Liver (tissue), 9 donors: Measurements from ENCODE around the gene FAM204A. TPM values are rescaled to one million over a fixed set of nuclear protein-coding genes. Genes with fewer than 3 reads are reported as not detected.

ENCODE experiments used
- DNase-seq: peaks from one replicate; pipeline ENCODE4 v3.0.0-alpha.2; 2017; ENCODE audit warnings: low spot score
- H3K27ac ChIP-seq, 2 donors: one replicate each; pipeline ENCODE4 v1.7.0; 2013; ENCODE audit warnings: inconsistent platforms in 2 of 2, low read length in 2 of 2, control low read depth in 1 of 2, low read depth in 1 of 2, mild to moderate bottlenecking in 1 of 2
- H3K27me3 ChIP-seq, 4 donors: one replicate each; pipeline versions ENCODE4 v1.6.1 to v1.7.0; 2013; ENCODE audit warnings: low read length in 3 of 4, inconsistent platforms in 1 of 4, mild to moderate bottlenecking in 1 of 4, moderate library complexity in 1 of 4; ENCODE audit not compliant: control insufficient read depth in 4 of 4, insufficient read depth in 4 of 4
- H3K36me3 ChIP-seq, 4 donors: one replicate each; pipeline versions ENCODE4 v1.6.1 to v1.7.0; 2013; ENCODE audit warnings: low read length in 3 of 4, mild to moderate bottlenecking in 3 of 4, low read depth in 1 of 4, moderate library complexity in 1 of 4; ENCODE audit not compliant: control insufficient read depth in 4 of 4, insufficient read depth in 3 of 4
- H3K4me1 ChIP-seq, 4 donors: one replicate each; pipeline versions ENCODE4 v1.6.1 to v1.7.0; 2013; ENCODE audit warnings: low read length in 3 of 4, mild to moderate bottlenecking in 3 of 4, moderate library complexity in 1 of 4; ENCODE audit not compliant: control insufficient read depth in 4 of 4, insufficient read depth in 4 of 4
- H3K4me3 ChIP-seq, 3 donors: one replicate each; pipeline versions ENCODE4 v1.6.1 to v1.7.0; 2013; ENCODE audit warnings: low read length in 3 of 3, control low read depth in 1 of 3, low read depth in 1 of 3, mild to moderate bottlenecking in 1 of 3
- H3K9ac ChIP-seq, 2 donors: one replicate each; pipeline ENCODE4 v1.7.0; 2013; ENCODE audit warnings: low read length in 2 of 2, mild to moderate bottlenecking in 2 of 2, moderate library complexity in 2 of 2, control low read depth in 1 of 2, low read depth in 1 of 2
- H3K9me3 ChIP-seq, 4 donors: one replicate each; pipeline versions ENCODE4 v1.6.1 to v1.7.0; 2013; ENCODE audit warnings: low read length in 3 of 4; ENCODE audit not compliant: control insufficient read depth in 4 of 4
- EGR1 ChIP-seq, 2 donors: IDR thresholded peaks; 2 replicates each; pipeline ENCODE4 v1.6.1; 2016 to 2018; ENCODE audit warnings: antibody characterized with exemption in 2 of 2, low read depth in 2 of 2
- FOXA1 ChIP-seq: IDR thresholded peaks from 2 replicates; pipeline ENCODE4 v1.6.1; 2016; ENCODE audit warnings: antibody characterized with exemption
- HNF4A ChIP-seq, 2 donors: conservative IDR thresholded peaks; 2 replicates each; pipeline ENCODE4 v1.6.1; 2016; ENCODE audit warnings: antibody characterized with exemption in 2 of 2, mild to moderate bottlenecking in 2 of 2
- HNF4G ChIP-seq: IDR thresholded peaks from 2 replicates; pipeline ENCODE4 v1.6.1; 2016; ENCODE audit warnings: antibody characterized with exemption
- JUND ChIP-seq, 2 donors: IDR thresholded peaks; 2 replicates each; pipeline ENCODE4 v1.6.1; 2016; ENCODE audit warnings: antibody characterized with exemption in 2 of 2
- NR2F2 ChIP-seq: IDR thresholded peaks from 2 replicates; pipeline ENCODE4 v1.6.1; 2016; ENCODE audit warnings: antibody characterized with exemption
- RXRA ChIP-seq, 2 donors: IDR thresholded peaks; 2 replicates each; pipeline ENCODE4 v1.6.1; 2017 to 2018; ENCODE audit warnings: antibody characterized with exemption in 2 of 2, mild to moderate bottlenecking in 1 of 2
- SP1 ChIP-seq: IDR thresholded peaks from 2 replicates; pipeline ENCODE4 v1.6.1; 2018; ENCODE audit warnings: antibody characterized with exemption, mild to moderate bottlenecking
- TAF1 ChIP-seq: conservative IDR thresholded peaks from 2 replicates; pipeline ENCODE4 v1.6.1; 2016; ENCODE audit warnings: antibody characterized with exemption, mild to moderate bottlenecking
- YY1 ChIP-seq: IDR thresholded peaks from 2 replicates; pipeline ENCODE4 v1.6.1; 2016; ENCODE audit warnings: antibody characterized with exemption, mild to moderate bottlenecking
- ZBTB33 ChIP-seq: IDR thresholded peaks from 2 replicates; pipeline ENCODE4 v1.6.1; 2016; ENCODE audit warnings: antibody characterized with exemption
- WGBS: extraction: QIAGEN DNeasy Blood & Tissue Kit; methylation state at CpG from one replicate; pipeline ENCODE4 v1.1.7; 2013; 5-methylcytosine and 5-hydroxymethylcytosine counted together
- polyA plus RNA-seq, 2 donors: library from polyadenylated mRNA; stranded (reverse) in 1 of 2; unstranded in 1 of 2; fragments of 200-250 nt in 1 of 2; fragments of >200 nt in 1 of 2; fragmentation: Nextera tagmentation in 1 of 2; extraction: Ambion mirVana in 1 of 2; gene quantifications; one replicate each; pipeline versions ENCODE4 v1.2.1 to v1.2.3, GENCODE V29; 2013 to 2015
- total RNA-seq, 2 donors: library from RNA; depleted of rRNA; stranded (reverse); fragments of >200 nt; gene quantifications; one replicate each; pipeline ENCODE4 v1.2.3, GENCODE V29; 2014
- TF ChIP-seq, protein P1 (sequence below): IDR thresholded peaks from 2 replicates; pipeline ENCODE4 v1.6.1; 2016; ENCODE audit warnings: antibody characterized with exemption, mild to moderate bottlenecking
- TF ChIP-seq, protein P2 (sequence below): IDR thresholded peaks from 2 replicates; pipeline ENCODE4 v1.6.1; 2016; ENCODE audit warnings: antibody characterized with exemption
- TF ChIP-seq, protein P3 (sequence below): fragments of 150-350 bp; IDR thresholded peaks from 2 replicates; pipeline ENCODE4 v1.5.1; 2017; ENCODE audit warnings: improper control_type of control experiment, low read depth, low read length; ENCODE audit not compliant: missing input control
- donor health status: healthy.
- donor health status: healthy.
- donor health status: healthy.
- donor health status: healthy.
- donor health status: healthy.

Gene FAM204A
- total and polyA plus RNA-seq, 4 donors = 17.4 to 22.8 (median 21.3) TPM

DNA sequence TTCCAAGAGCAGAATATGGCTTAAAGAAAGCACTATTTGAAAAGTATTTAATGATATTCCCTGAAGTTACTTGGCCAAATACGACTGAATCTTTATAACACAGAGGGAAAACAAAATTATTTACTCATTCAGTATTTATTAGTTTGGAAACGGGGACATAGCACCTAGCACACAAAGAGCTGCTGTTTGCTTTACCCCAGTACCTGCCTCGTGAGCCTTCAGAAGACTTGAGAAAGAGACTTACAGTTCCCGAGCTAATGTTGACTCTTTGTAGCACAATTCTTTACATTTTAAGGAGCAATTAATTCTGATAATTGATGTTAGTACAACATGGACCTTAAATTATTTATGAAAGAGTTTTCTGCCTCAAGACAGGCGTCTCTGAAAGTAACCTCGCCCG is 88.7 kb downstream of the FAM204A start:
- peaks cover 0 to 11% (median 0%) of the 10 kb centered on the region in 4 donors for H3K27me3 ChIP-seq
- 56% methylated on average over 7 of the region's 7 CpGs for WGBS
- TF ChIP-seq FOXA1 (no peak), EGR1 (IDR thresholded peaks at IDR 0.05; ENCODE audit: low read depth in 2 of 2) (no peak), YY1 (no peak), JUND (IDR thresholded peaks at IDR 0.05) (no peak), TAF1 (no peak), HNF4G (no peak), NR2F2 (no peak), HNF4A (conservative IDR thresholded peaks at IDR 0.05) (no peak), RXRA (IDR thresholded peaks at IDR 0.05) (no peak), SP1 (no peak)
- TF ChIP-seq, protein P1, sequence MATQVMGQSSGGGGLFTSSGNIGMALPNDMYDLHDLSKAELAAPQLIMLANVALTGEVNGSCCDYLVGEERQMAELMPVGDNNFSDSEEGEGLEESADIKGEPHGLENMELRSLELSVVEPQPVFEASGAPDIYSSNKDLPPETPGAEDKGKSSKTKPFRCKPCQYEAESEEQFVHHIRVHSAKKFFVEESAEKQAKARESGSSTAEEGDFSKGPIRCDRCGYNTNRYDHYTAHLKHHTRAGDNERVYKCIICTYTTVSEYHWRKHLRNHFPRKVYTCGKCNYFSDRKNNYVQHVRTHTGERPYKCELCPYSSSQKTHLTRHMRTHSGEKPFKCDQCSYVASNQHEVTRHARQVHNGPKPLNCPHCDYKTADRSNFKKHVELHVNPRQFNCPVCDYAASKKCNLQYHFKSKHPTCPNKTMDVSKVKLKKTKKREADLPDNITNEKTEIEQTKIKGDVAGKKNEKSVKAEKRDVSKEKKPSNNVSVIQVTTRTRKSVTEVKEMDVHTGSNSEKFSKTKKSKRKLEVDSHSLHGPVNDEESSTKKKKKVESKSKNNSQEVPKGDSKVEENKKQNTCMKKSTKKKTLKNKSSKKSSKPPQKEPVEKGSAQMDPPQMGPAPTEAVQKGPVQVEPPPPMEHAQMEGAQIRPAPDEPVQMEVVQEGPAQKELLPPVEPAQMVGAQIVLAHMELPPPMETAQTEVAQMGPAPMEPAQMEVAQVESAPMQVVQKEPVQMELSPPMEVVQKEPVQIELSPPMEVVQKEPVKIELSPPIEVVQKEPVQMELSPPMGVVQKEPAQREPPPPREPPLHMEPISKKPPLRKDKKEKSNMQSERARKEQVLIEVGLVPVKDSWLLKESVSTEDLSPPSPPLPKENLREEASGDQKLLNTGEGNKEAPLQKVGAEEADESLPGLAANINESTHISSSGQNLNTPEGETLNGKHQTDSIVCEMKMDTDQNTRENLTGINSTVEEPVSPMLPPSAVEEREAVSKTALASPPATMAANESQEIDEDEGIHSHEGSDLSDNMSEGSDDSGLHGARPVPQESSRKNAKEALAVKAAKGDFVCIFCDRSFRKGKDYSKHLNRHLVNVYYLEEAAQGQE = no peak
- TF ChIP-seq, protein P2, sequence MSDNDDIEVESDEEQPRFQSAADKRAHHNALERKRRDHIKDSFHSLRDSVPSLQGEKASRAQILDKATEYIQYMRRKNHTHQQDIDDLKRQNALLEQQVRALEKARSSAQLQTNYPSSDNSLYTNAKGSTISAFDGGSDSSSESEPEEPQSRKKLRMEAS = no peak
- TF ChIP-seq, protein P3, sequence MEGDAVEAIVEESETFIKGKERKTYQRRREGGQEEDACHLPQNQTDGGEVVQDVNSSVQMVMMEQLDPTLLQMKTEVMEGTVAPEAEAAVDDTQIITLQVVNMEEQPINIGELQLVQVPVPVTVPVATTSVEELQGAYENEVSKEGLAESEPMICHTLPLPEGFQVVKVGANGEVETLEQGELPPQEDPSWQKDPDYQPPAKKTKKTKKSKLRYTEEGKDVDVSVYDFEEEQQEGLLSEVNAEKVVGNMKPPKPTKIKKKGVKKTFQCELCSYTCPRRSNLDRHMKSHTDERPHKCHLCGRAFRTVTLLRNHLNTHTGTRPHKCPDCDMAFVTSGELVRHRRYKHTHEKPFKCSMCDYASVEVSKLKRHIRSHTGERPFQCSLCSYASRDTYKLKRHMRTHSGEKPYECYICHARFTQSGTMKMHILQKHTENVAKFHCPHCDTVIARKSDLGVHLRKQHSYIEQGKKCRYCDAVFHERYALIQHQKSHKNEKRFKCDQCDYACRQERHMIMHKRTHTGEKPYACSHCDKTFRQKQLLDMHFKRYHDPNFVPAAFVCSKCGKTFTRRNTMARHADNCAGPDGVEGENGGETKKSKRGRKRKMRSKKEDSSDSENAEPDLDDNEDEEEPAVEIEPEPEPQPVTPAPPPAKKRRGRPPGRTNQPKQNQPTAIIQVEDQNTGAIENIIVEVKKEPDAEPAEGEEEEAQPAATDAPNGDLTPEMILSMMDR = no peak
- no peaks in the 10 kb centered on the region for H3K9me3 ChIP-seq
- no peak overlapping the region for H3K4me3 ChIP-seq
- H3K4me1 ChIP-seq = no peaks in the 10 kb centered on the region
- H3K36me3 ChIP-seq = no peaks in the 10 kb centered on the region
- DNase-seq = no peak
- no peak overlapping the region for H3K27ac ChIP-seq
- H3K9ac ChIP-seq = no peak overlapping the region

GRCh38 chr10:118251791-118252190 is 90.3 kb downstream of the FAM204A start:
- TF ChIP-seq JUND (IDR thresholded peaks at IDR 0.05) = no peak
- peaks cover 0 to 8% (median under 1%) of the 10 kb centered on the region in 4 donors for H3K27me3 ChIP-seq
- no peaks in the 10 kb centered on the region for H3K4me1 ChIP-seq
- WGBS = 82% methylated on average over 7 of the region's 7 CpGs
- DNase-seq = no peak
- H3K9ac ChIP-seq = no peak overlapping the region
- H3K4me3 ChIP-seq = no peak overlapping the region
- no peaks in the 10 kb centered on the region for H3K36me3 ChIP-seq
- H3K27ac ChIP-seq = no peak overlapping the region
- no peaks in the 10 kb centered on the region for H3K9me3 ChIP-seq

GRCh38 chr10:118249714-118250113 is 92.4 kb downstream of the FAM204A start:
- no peak for DNase-seq
- no peak for TF ChIP-seq ZBTB33
- no peak for TF ChIP-seq YY1
- no peak overlapping the region for H3K27ac ChIP-seq

More at GRCh38 chr10:118249714-118250113, 92.4 kb downstream of the FAM204A start:
- Histone ChIP-seq H3K27me3 (peaks cover 0 to 22% (median 7%) of the 10 kb centered on the region in 4 donors), H3K4me3 (no peak overlapping the region), H3K36me3 (no peaks in the 10 kb centered on the region), H3K9ac (no peak overlapping the region), H3K4me1 (no peaks in the 10 kb centered on the region), H3K9me3 (no peaks in the 10 kb centered on the region)
